HG03460 (cell line): ENCODE measurements around the gene PPIAL4G.
"Not testable (repeated sequence)": the region's sequence is repeated elsewhere in the genome, so short reads cannot be mapped to it uniquely, and the experiment has no call there.

Experiments
- ATAC-seq: cut with Tn5 transposase; IDR thresholded peaks from one replicate; pipeline ENCODE4 v1.9.1; 2021; ENCODE audit not compliant: unreplicated experiment

PPIAL4G gene

GRCh38 chr1:148483029-148483428 lies at the start of gene PPIAL4G:
TSS of gene PPIAL4G (minus strand) at chr1:148483302. CDS start at chr1:148483252, 50 bp downstream.
- ATAC-seq = not testable (repeated sequence)

- not testable (repeated sequence) for ATAC-seq
Measured at GRCh38 chr1:148532158-148532557, 49.1 kb upstream of the PPIAL4G start.

- ATAC-seq = not testable (repeated sequence)
Measured at GRCh38 chr1:148529101-148529567, 46.0 kb upstream of the PPIAL4G start.

GRCh38 chr1:148528591-148528990 lies 45.5 kb upstream of the PPIAL4G start:
- not testable (repeated sequence) for ATAC-seq

- not testable (repeated sequence) for ATAC-seq
Measured at GRCh38 chr1:148526587-148526986, 43.5 kb upstream of the PPIAL4G start.

- ATAC-seq = not testable (repeated sequence)
Measured at GRCh38 chr1:148523205-148524144, 40.4 kb upstream of the PPIAL4G start.

- peak; percentile 87 for ATAC-seq
Measured at GRCh38 chr1:148522561-148523204, 39.6 kb upstream of the PPIAL4G start.

GRCh38 chr1:148522072-148522471 lies 39.0 kb upstream of the PPIAL4G start:
- ATAC-seq = peak; percentile 56

- not testable (repeated sequence) for ATAC-seq
Measured at GRCh38 chr1:148514310-148514709, 31.2 kb upstream of the PPIAL4G start.

- not testable (repeated sequence) for ATAC-seq
Measured at GRCh38 chr1:148512571-148513184, 29.6 kb upstream of the PPIAL4G start.

GRCh38 chr1:148493933-148494332 lies 10.8 kb upstream of the PPIAL4G start:
- not testable (repeated sequence) for ATAC-seq

- not testable (repeated sequence) for ATAC-seq
Measured at GRCh38 chr1:148481134-148481533, 2.0 kb downstream of the PPIAL4G start.

GRCh38 chr1:148459694-148460093 lies 23.4 kb downstream of the PPIAL4G start:
- not testable (repeated sequence) for ATAC-seq

GRCh38 chr1:148458901-148459581 lies 24.1 kb downstream of the PPIAL4G start:
- ATAC-seq = not testable (repeated sequence)

- ATAC-seq = not testable (repeated sequence)
Measured at GRCh38 chr1:148458398-148458797, 24.7 kb downstream of the PPIAL4G start.

GRCh38 chr1:148452845-148453244 lies 30.3 kb downstream of the PPIAL4G start:
- ATAC-seq = not testable (repeated sequence)

GRCh38 chr1:148439654-148440325 lies 43.3 kb downstream of the PPIAL4G start:
- not testable (repeated sequence) for ATAC-seq

GRCh38 chr1:148435406-148435805 lies 47.7 kb downstream of the PPIAL4G start:
- no peak for ATAC-seq

GRCh38 chr1:148434832-148435231 lies 48.3 kb downstream of the PPIAL4G start:
- no peak for ATAC-seq

- not testable (repeated sequence) for ATAC-seq
Measured at GRCh38 chr1:148432916-148433317, 50.2 kb downstream of the PPIAL4G start.
